Measurements from ENCODE around the gene SAFB. TPM values are rescaled to one million over a fixed set of nuclear protein-coding genes. Genes with fewer than 3 reads are reported as not detected.

Gene SAFB
- total and polyA plus RNA-seq, 2 of the 13 experiments (the other 11 are each of a cell fraction or from before 2014, with no cell fraction given), result 21.0 to 28.4 TPM

DNA sequence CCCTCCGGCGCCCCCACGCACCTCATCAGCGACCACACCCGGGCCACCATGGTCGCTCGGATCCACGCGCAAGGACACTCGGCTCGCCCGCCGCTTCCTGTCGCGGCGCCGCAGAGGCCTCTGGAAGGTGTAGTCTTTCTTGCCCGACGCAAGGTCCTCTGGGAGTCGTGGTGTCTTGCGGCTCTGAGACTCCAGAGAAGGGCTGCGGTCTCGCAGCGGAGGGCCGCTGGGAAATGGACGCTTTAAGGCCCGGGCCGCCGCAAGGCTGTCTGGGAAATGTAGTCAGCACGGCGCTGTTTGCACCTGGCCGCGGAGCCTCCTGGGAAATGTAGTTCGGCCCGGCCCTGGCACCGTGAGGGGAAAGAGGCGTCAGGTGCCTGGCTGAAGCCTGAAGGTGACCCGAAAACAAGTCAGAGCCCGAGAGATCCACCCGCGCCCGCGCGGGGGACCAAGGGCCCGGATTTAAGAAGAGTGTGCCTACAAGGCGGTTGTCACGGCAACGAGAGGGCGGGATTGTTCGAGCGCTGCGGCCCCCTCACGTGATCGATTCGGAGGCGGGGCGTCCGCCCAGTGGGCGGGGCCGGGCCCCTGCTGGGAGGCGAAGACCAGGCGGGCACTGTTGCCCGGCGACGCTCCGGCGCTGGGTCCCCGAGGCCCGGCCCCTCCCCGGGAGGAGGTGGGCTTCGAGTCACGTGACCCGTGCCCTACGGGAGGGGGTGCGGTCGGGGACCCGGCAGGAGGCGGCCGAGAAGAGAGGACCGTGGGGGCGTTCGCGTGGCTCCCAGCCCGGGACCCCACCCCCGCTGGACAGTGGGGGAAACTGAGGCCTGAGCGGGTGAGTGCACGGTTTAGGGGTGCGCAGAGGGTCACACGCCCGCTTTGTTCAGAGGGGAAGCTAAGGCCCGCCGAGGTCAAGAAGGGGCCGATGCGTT is 57.8 kb downstream of the SAFB start, which contains the start of the genes HSD11B1L and MICOS13 (continued):
- no peak for TF ChIP-seq CCDC6 (CRISPR knock-in tag; IDR thresholded peaks at IDR 0.05)
- TF ChIP-seq FOXJ3 (CRISPR knock-in tag; IDR thresholded peaks at IDR 0.05; ENCODE audit: borderline replicate concordance), result peak; percentile 36; the same call in 1 of the 2 replicates
- TF ChIP-seq PLRG1 (conservative IDR thresholded peaks at IDR 0.05), result no peak
- no peak for TF ChIP-seq ZNF484 (CRISPR knock-in tag; IDR thresholded peaks at IDR 0.05; ENCODE audit: borderline replicate concordance, low read depth)
- no peak for TF ChIP-seq ZNF878 (CRISPR knock-in tag; IDR thresholded peaks at IDR 0.05)
- TF ChIP-seq ZNF253 (CRISPR knock-in tag; IDR thresholded peaks at IDR 0.05; ENCODE audit: borderline replicate concordance), result no peak
- TF ChIP-seq ETV5 (CRISPR knock-in tag; IDR thresholded peaks at IDR 0.05; ENCODE audit: borderline replicate concordance), result peak; percentile 79
- no peak for TF ChIP-seq KAT7 (CRISPR knock-in tag; IDR thresholded peaks at IDR 0.05; ENCODE audit: borderline replicate concordance)
- no peak for TF ChIP-seq ZSCAN25 (CRISPR knock-in tag; IDR thresholded peaks at IDR 0.05)
- TF ChIP-seq, protein P1, sequence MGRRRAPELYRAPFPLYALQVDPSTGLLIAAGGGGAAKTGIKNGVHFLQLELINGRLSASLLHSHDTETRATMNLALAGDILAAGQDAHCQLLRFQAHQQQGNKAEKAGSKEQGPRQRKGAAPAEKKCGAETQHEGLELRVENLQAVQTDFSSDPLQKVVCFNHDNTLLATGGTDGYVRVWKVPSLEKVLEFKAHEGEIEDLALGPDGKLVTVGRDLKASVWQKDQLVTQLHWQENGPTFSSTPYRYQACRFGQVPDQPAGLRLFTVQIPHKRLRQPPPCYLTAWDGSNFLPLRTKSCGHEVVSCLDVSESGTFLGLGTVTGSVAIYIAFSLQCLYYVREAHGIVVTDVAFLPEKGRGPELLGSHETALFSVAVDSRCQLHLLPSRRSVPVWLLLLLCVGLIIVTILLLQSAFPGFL (CRISPR knock-in tag; IDR thresholded peaks at IDR 0.05), result no peak
- no peak for TF ChIP-seq ZNF839 (CRISPR knock-in tag; IDR thresholded peaks at IDR 0.05; ENCODE audit: borderline replicate concordance)
- TF ChIP-seq ZNF274 (CRISPR knock-in tag; IDR thresholded peaks at IDR 0.05), result no peak
- TF ChIP-seq, protein P2, sequence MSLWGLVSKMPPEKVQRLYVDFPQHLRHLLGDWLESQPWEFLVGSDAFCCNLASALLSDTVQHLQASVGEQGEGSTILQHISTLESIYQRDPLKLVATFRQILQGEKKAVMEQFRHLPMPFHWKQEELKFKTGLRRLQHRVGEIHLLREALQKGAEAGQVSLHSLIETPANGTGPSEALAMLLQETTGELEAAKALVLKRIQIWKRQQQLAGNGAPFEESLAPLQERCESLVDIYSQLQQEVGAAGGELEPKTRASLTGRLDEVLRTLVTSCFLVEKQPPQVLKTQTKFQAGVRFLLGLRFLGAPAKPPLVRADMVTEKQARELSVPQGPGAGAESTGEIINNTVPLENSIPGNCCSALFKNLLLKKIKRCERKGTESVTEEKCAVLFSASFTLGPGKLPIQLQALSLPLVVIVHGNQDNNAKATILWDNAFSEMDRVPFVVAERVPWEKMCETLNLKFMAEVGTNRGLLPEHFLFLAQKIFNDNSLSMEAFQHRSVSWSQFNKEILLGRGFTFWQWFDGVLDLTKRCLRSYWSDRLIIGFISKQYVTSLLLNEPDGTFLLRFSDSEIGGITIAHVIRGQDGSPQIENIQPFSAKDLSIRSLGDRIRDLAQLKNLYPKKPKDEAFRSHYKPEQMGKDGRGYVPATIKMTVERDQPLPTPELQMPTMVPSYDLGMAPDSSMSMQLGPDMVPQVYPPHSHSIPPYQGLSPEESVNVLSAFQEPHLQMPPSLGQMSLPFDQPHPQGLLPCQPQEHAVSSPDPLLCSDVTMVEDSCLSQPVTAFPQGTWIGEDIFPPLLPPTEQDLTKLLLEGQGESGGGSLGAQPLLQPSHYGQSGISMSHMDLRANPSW (CRISPR knock-in tag; IDR thresholded peaks at IDR 0.05; ENCODE audit: borderline replicate concordance), result no peak
- TF ChIP-seq, protein P3, sequence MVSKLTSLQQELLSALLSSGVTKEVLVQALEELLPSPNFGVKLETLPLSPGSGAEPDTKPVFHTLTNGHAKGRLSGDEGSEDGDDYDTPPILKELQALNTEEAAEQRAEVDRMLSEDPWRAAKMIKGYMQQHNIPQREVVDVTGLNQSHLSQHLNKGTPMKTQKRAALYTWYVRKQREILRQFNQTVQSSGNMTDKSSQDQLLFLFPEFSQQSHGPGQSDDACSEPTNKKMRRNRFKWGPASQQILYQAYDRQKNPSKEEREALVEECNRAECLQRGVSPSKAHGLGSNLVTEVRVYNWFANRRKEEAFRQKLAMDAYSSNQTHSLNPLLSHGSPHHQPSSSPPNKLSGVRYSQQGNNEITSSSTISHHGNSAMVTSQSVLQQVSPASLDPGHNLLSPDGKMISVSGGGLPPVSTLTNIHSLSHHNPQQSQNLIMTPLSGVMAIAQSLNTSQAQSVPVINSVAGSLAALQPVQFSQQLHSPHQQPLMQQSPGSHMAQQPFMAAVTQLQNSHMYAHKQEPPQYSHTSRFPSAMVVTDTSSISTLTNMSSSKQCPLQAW (CRISPR knock-in tag; IDR thresholded peaks at IDR 0.05), result peak; percentile 89
- no peak for TF ChIP-seq NFIC (IDR thresholded peaks at IDR 0.05; ENCODE audit: low read length)
- TF ChIP-seq CENPT (CRISPR knock-in tag; IDR thresholded peaks at IDR 0.05; ENCODE audit: low read depth), result no peak
- TF ChIP-seq MYNN (CRISPR knock-in tag; IDR thresholded peaks at IDR 0.05; ENCODE audit: low read depth), result no peak
- peak; percentile 75; the same call in 1 of the 2 replicates for TF ChIP-seq STAT5B (CRISPR knock-in tag; IDR thresholded peaks at IDR 0.05)
- TF ChIP-seq ZNF138 (CRISPR knock-in tag; IDR thresholded peaks at IDR 0.05; ENCODE audit: low read depth), result no peak
- TF ChIP-seq, protein P4, sequence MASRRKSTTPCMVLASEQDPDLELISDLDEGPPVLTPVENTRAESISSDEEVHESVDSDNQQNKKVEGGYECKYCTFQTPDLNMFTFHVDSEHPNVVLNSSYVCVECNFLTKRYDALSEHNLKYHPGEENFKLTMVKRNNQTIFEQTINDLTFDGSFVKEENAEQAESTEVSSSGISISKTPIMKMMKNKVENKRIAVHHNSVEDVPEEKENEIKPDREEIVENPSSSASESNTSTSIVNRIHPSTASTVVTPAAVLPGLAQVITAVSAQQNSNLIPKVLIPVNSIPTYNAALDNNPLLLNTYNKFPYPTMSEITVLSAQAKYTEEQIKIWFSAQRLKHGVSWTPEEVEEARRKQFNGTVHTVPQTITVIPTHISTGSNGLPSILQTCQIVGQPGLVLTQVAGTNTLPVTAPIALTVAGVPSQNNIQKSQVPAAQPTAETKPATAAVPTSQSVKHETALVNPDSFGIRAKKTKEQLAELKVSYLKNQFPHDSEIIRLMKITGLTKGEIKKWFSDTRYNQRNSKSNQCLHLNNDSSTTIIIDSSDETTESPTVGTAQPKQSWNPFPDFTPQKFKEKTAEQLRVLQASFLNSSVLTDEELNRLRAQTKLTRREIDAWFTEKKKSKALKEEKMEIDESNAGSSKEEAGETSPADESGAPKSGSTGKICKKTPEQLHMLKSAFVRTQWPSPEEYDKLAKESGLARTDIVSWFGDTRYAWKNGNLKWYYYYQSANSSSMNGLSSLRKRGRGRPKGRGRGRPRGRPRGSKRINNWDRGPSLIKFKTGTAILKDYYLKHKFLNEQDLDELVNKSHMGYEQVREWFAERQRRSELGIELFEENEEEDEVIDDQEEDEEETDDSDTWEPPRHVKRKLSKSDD (CRISPR knock-in tag; IDR thresholded peaks at IDR 0.05; ENCODE audit: low read depth), result peak; percentile 92; the same call in 1 of the 2 replicates
- TF ChIP-seq ZSCAN31 (CRISPR knock-in tag; IDR thresholded peaks at IDR 0.05; ENCODE audit: low read depth), result no peak
